GM12878 (cell line): Measurements from ENCODE around the gene FAM216A. TPM values are rescaled to one million over a fixed set of nuclear protein-coding genes. Genes with fewer than 3 reads are reported as not detected.

Experiments
- ATAC-seq: fragments of 200-7000 bp; cut with Tn5 transposase; 3 replicates; pipeline ENCODE4 v1.9.1; 2020; ENCODE audit warnings: mild to moderate bottlenecking, moderate library complexity
- BruUV-seq: library from RNA; stranded (reverse); fragments of 400-500 nt; replicated peaks from 2 replicates; lab custom pipeline; 2021; lab: Mats Ljungman, UMichigan
- CTCF ChIA-PET: fragments of 300-600 bp; sonication (Branson Sonifier 250); formaldehyde crosslinking; extraction: SDS; loops from one replicate; lab custom pipeline; 2021; ENCODE audit warnings: inconsistent platforms; lab: Yijun Ruan, JAX
- POLR2A ChIA-PET: fragments of 350-600 bp; formaldehyde crosslinking; extraction: SDS; loops from one replicate; lab custom pipeline; 2021; ENCODE audit warnings: inconsistent platforms; lab: Charles Lee
- RAD21 ChIA-PET: fragments of 300-600 bp; sonication (Branson Sonifier 250); formaldehyde crosslinking; loops from one replicate; lab custom pipeline; 2023; ENCODE audit warnings: antibody characterized with exemption; ENCODE audit not compliant: unreplicated experiment; lab: Charles Lee
- SMC1A ChIA-PET: fragments of 300-600 bp; sonication (Branson Sonifier 250); formaldehyde crosslinking; loops from one replicate; lab custom pipeline; 2023; ENCODE audit not compliant: unreplicated experiment, uncharacterized antibody; lab: Charles Lee
- DNase-seq: peaks from one replicate; pipeline ENCODE4 v3.0.0-alpha.2; 2011; ENCODE audit warnings: low read depth, low spot score
- FAIRE-seq: peaks from 3 replicates; lab custom pipeline; 2011; peaks lifted over from hg19 to GRCh38; lab: Jason Lieb, UNC
- H2AFZ ChIP-seq: 2 replicates; pipeline ENCODE4 v1.6.0; 2011; ENCODE audit warnings: low read depth, low read length, control low read depth; ENCODE audit not compliant: control insufficient read depth
- H3K27ac ChIP-seq: 2 replicates; pipeline ENCODE4 v1.5.1; 2011; ENCODE audit warnings: control low read depth; ENCODE audit not compliant: control insufficient read depth, insufficient read depth
- H3K27me3 ChIP-seq, 2 experiments: replicated peaks in 1 of 2; 2 replicates each; pipeline versions ENCODE4 v1.6.0 to v1.6.1; 2011; ENCODE audit warnings: low read length in 1 of 2; ENCODE audit not compliant: control insufficient read depth in 2 of 2, insufficient read depth in 2 of 2
- H3K36me3 ChIP-seq, 2 experiments: 2 replicates each; pipeline ENCODE4 v1.5.1; 2011; ENCODE audit warnings: low read length in 1 of 2; ENCODE audit not compliant: control insufficient read depth in 2 of 2, insufficient read depth in 2 of 2
- H3K4me1 ChIP-seq: 2 replicates; pipeline ENCODE4 v1.6.1; 2011; ENCODE audit warnings: mild to moderate bottlenecking, low read length, moderate library complexity, mixed read lengths; ENCODE audit not compliant: control insufficient read depth, insufficient read depth
- H3K4me2 ChIP-seq: 2 replicates; pipeline ENCODE4 v1.6.0; 2011; ENCODE audit warnings: control low read depth; ENCODE audit not compliant: control insufficient read depth, insufficient read depth
- H3K4me3 ChIP-seq: fragments of 200-600 bp; sonication (generic); 2 replicates; pipeline ENCODE4 v1.5.1; 2016
- H3K79me2 ChIP-seq: 2 replicates; pipeline ENCODE4 v1.6.0; 2011; ENCODE audit warnings: low read length; ENCODE audit not compliant: control insufficient read depth, insufficient read depth
- H3K9ac ChIP-seq: 2 replicates; pipeline ENCODE4 v1.8.0; 2011; ENCODE audit warnings: low read length, control low read depth, mixed read lengths; ENCODE audit not compliant: control insufficient read depth, insufficient read depth
- H3K9me3 ChIP-seq: replicated peaks from 3 replicates; pipeline ENCODE4 v1.5.1; 2011; ENCODE audit warnings: mild to moderate bottlenecking, low read length; ENCODE audit not compliant: control insufficient read depth, insufficient read depth
- H4K20me1 ChIP-seq: 2 replicates; pipeline ENCODE4 v1.6.0; 2011; ENCODE audit not compliant: control insufficient read depth, insufficient read depth
- EGR1 ChIP-seq, 2 experiments: IDR thresholded peaks; 1 replicate in 1 of 2; 2 replicates in 1 of 2; pipeline ENCODE4 v1.6.1; 2011 to 2012; ENCODE audit warnings: low read depth in 2 of 2, low read length in 2 of 2, borderline replicate concordance in 1 of 2, mild to moderate bottlenecking in 1 of 2, moderate library complexity in 1 of 2
- FOXK2 ChIP-seq: fragments of 450-650 bp; IDR thresholded peaks from 2 replicates; pipeline ENCODE4 v1.6.1; 2017; ENCODE audit warnings: mild to moderate bottlenecking, moderate library complexity
- MYB ChIP-seq: fragments of 150-350 bp; IDR thresholded peaks from 2 replicates; pipeline ENCODE4 v1.6.1; 2014; ENCODE audit warnings: mild to moderate bottlenecking, low read depth, low read length, borderline replicate concordance
- NFIC ChIP-seq: IDR thresholded peaks from 2 replicates; pipeline ENCODE4 v1.6.1; 2012; ENCODE audit warnings: low read depth, mild to moderate bottlenecking, inconsistent platforms, low read length, moderate library complexity
- NFXL1 ChIP-seq: fragments of 450-650 bp; IDR thresholded peaks from 2 replicates; pipeline ENCODE4 v1.6.1; 2017; ENCODE audit warnings: antibody characterized with exemption, mild to moderate bottlenecking, borderline replicate concordance
- NR2C1 ChIP-seq: fragments of 450-650 bp; IDR thresholded peaks from 2 replicates; pipeline ENCODE4 v1.6.1; 2017; ENCODE audit warnings: antibody characterized with exemption, mild to moderate bottlenecking, moderate library complexity
- NRF1 ChIP-seq: conservative IDR thresholded peaks from 2 replicates; pipeline ENCODE4 v1.6.1; 2011; ENCODE audit warnings: mild to moderate bottlenecking, low read depth, low read length, improper control_type of control experiment
- PAX5 ChIP-seq: IDR thresholded peaks from 2 replicates; pipeline ENCODE4 v1.6.1; 2011; ENCODE audit warnings: low read depth, low read length, borderline replicate concordance
- POU2F2 ChIP-seq: IDR thresholded peaks from 3 replicates; pipeline ENCODE4 v1.6.1; 2011; ENCODE audit warnings: low read depth, mild to moderate bottlenecking, low read length, borderline replicate concordance
- RAD21 ChIP-seq: IDR thresholded peaks from 2 replicates; pipeline ENCODE4 v1.6.1; 2011; ENCODE audit warnings: mild to moderate bottlenecking, low read depth, low read length, moderate library complexity; ENCODE audit not compliant: insufficient read depth
- STAT1 ChIP-seq: fragments of 450-650 bp; conservative IDR thresholded peaks from 2 replicates; pipeline ENCODE4 v1.6.1; 2014; ENCODE audit warnings: antibody characterized with exemption, mild to moderate bottlenecking
- ZNF207 ChIP-seq: fragments of 450-650 bp; IDR thresholded peaks from 2 replicates; pipeline ENCODE4 v1.6.1; 2014; ENCODE audit warnings: antibody characterized with exemption, mild to moderate bottlenecking, borderline replicate concordance
- WGBS: methylation state at CpG from one replicate; pipeline ENCODE4 v1.1.6; 2016; ENCODE audit warnings: low lambda C conversion rate; ENCODE audit not compliant: insufficient replicate concordance, insufficient coverage; ENCODE audit errors: missing lambda C conversion rate; 5-methylcytosine and 5-hydroxymethylcytosine counted together
- in situ Hi-C: fragments of 300-500 bp; cut with MboI; formaldehyde crosslinking; loops from 9 replicates; pipeline ENCODE4 v1.14.3; 2018; ENCODE audit warnings: mixed read lengths
- intact Hi-C: fragments of 100-400 bp; cut with micrococcal nuclease; formaldehyde crosslinking; loops from one replicate; pipeline ENCODE4 v1.14.2; 2022; ENCODE audit not compliant: unreplicated experiment
- polyA plus RNA-seq, 11 experiments: library from polyadenylated mRNA; depleted of rRNA in 4 of 11; unstranded in 6 of 11; stranded (reverse) in 5 of 11; fragments of >200 nt; fragmentation: Nextera tagmentation in 4 of 11; fragmentation: Illumina TruSeq in 1 of 11; extraction: Ambion mirVana in 4 of 11; extraction: Trizol in 1 of 11; gene quantifications; 1 replicate in 1 of 11; 2 replicates in 10 of 11; pipeline versions ENCODE4 v1.2.1 to v1.2.3, GENCODE V29; 2011 to 2016; ENCODE audit warnings: inconsistent platforms in 2 of 11, missing spikeins in 2 of 11, low read depth in 1 of 11
- total RNA-seq, 4 experiments: library from RNA; depleted of rRNA in 3 of 4; stranded (reverse); fragments of >200 nt in 3 of 4; fragmentation: Illumina TruSeq in 1 of 4; extraction: Trizol in 1 of 4; gene quantifications; 2 replicates each; pipeline versions ENCODE4 v1.2.1 to v1.2.3, GENCODE V29; 2013 to 2021
- TF ChIP-seq, protein P1 (sequence below): fragments of 450-650 bp; IDR thresholded peaks from 2 replicates; pipeline ENCODE4 v1.6.1; 2016; ENCODE audit warnings: mild to moderate bottlenecking, moderate library complexity, borderline replicate concordance

FAM216A gene
- total and polyA plus RNA-seq, 10 of the 15 experiments (the other 5 are each of a cell fraction or from before 2014, with no cell fraction given): 15.0 to 48.3 (median 35.0) TPM

DNA sequence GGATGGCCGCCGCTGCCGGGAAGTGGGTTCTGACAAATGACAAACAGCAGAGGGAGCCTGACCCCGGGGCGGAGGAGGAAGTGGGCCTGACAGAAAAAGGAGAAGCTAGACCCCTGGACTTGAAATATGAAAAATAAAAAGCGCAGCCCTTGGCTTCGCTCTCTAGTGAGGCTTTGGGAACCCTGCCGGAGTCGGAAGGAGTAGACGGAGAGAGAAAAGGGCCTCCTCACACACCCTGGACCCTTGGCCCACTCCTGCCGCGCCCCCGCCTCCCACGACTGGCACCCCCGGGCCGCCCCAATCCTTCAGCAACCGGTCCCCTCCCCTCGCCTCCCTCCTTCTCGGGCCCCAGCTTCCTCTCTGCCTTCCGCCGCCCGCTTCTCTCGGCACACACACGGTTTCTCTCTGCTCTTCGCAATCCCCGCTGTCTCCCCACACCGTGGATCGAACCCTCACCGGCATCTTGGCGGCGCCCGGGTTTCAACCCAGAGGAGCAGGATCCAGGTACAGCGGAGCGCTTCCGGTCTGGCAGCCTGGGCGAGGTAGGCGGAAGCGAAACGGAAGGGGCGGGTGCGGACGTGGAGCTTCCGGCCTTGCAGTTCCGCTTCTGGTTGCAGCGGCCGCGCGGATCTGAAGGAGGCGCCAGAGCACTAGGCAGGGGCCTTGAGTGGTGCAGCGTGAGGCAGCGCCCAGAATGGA lies 18.7 kb upstream of the FAM216A start, which contains the start of gene ARPC3 (continued):
- TF ChIP-seq MYB (no peak), RAD21 (peak; percentile 93), NFIC (no peak; the same call in 1 of the 2 replicates), EGR1 (IDR thresholded peaks at IDR 0.05; ENCODE audit: borderline replicate concordance in 1 of 2, low read depth in 2 of 2, low read length in 2 of 2) (peak in 1 of 2 experiments; percentile 85; a peak in 2 of 3 replicates), PAX5 (peak; percentile 73; the same call in 1 of the 2 replicates), FOXK2 (no peak), POU2F2 (peak; percentile 48; the same call in 1 of the 3 replicates), NR2C1 (peak; percentile 40; the same call in 1 of the 2 replicates)
- TF ChIP-seq, all 136 proteins: peak for 61

DNA sequence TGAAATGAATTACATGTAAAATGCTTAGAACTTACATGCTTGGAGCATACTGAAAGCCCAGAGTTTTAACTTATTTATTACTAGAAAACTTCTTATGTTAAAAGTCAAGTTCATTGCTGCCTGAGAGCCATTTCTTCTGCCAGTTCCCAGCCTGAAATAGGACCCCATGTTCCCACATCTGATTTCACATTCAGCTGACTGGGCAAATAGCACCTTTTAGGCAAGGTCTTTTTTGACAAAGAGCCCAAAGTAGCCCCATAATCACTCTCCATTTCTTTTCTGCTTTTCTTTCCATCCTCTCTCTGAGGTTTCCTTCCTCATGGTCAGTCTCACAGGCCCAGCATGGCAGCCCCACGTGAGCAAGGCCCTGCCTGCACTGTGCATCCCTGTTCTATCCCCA lies 17.4 kb upstream of the FAM216A start:
- H3K9ac ChIP-seq: no peak overlapping the region
- in situ Hi-C loops: no loop called here

More for the DNA sequence above, 17.4 kb upstream of the FAM216A start:
- no peak overlapping the region for H3K27ac ChIP-seq
- no peaks in the 10 kb centered on the region for H4K20me1 ChIP-seq
- ChIA-PET SMC1A (interaction anchor here (0.7 to 8.0 kb wide), 12 partner anchors 17 to 151 kb away, joined by 3 to 152 read pairs (median 6); partner anchors contain the start of genes FAM216A, GPN3, RAD9B and VPS29), POLR2A (interaction anchor here (0.5 to 2.4 kb wide), 7 partner anchors 15 to 260 kb away, joined by 3 to 25 read pairs (median 7); partner anchors contain the start of genes FAM216A and GPN3), CTCF (interaction anchor here (1.0 to 10.9 kb wide), 12 partner anchors 15 to 377 kb away, joined by 3 to 237 read pairs (median 7); partner anchors contain the start of genes FAM216A, GPN3, RAD9B and VPS29), RAD21 (interaction anchor here (1.4 to 10.2 kb wide), 12 partner anchors 17 to 217 kb away, joined by 3 to 180 read pairs (median 11); partner anchors contain the start of genes FAM216A and GPN3)
- H3K27me3 ChIP-seq: no peaks in the 10 kb centered on the region
- H3K9me3 ChIP-seq: no peaks in the 10 kb centered on the region; the same call in 2 of the 3 replicates
- peaks cover 10% of the 10 kb centered on the region for H3K4me1 ChIP-seq
- no peak overlapping the region for H3K4me2 ChIP-seq
- peaks cover 3 to 7% of the 10 kb centered on the region in 2 experiments; a peak in 3 of 4 replicates for H3K36me3 ChIP-seq
- TF ChIP-seq ZNF207 (no peak), NRF1 (no peak), STAT1 (no peak), NFXL1 (no peak)
- TF ChIP-seq, protein P1, sequence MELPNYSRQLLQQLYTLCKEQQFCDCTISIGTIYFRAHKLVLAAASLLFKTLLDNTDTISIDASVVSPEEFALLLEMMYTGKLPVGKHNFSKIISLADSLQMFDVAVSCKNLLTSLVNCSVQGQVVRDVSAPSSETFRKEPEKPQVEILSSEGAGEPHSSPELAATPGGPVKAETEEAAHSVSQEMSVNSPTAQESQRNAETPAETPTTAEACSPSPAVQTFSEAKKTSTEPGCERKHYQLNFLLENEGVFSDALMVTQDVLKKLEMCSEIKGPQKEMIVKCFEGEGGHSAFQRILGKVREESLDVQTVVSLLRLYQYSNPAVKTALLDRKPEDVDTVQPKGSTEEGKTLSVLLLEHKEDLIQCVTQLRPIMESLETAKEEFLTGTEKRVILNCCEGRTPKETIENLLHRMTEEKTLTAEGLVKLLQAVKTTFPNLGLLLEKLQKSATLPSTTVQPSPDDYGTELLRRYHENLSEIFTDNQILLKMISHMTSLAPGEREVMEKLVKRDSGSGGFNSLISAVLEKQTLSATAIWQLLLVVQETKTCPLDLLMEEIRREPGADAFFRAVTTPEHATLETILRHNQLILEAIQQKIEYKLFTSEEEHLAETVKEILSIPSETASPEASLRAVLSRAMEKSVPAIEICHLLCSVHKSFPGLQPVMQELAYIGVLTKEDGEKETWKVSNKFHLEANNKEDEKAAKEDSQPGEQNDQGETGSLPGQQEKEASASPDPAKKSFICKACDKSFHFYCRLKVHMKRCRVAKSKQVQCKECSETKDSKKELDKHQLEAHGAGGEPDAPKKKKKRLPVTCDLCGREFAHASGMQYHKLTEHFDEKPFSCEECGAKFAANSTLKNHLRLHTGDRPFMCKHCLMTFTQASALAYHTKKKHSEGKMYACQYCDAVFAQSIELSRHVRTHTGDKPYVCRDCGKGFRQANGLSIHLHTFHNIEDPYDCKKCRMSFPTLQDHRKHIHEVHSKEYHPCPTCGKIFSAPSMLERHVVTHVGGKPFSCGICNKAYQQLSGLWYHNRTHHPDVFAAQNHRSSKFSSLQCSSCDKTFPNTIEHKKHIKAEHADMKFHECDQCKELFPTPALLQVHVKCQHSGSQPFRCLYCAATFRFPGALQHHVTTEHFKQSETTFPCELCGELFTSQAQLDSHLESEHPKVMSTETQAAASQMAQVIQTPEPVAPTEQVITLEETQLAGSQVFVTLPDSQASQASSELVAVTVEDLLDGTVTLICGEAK: no peak
- FAIRE-seq (no peak), ATAC-seq (no peak), DNase-seq (no peak)
- H2AFZ ChIP-seq: no peak overlapping the region
- no peak overlapping the region for H3K4me3 ChIP-seq
- BruUV-seq: no TSS peak
- intact Hi-C loops: loop anchor here (2.0 to 5.0 kb wide), 2 partner anchors 376 to 436 kb away; no protein-coding TSS in a partner anchor
- WGBS: 38% methylated on average over 1 of the region's 1 CpG
- peaks cover 36% of the 10 kb centered on the region for H3K79me2 ChIP-seq
